Sciatic nerve (tissue), 2 donors: ENCODE results near the gene CD3E. TPM values are rescaled to one million over a fixed set of nuclear protein-coding genes. Genes with fewer than 3 reads are reported as not detected.

Source experiments
- ATAC-seq: fragments of 200-7000 bp; cut with Tn5 transposase; one replicate; pipeline ENCODE4 v1.9.1; 2020; ENCODE audit warnings: mild to moderate bottlenecking, moderate library complexity
- DNase-seq: peaks from one replicate; pipeline ENCODE4 v3.0.0-alpha.2; 2020; ENCODE audit warnings: low spot score
- intact Hi-C: fragments of 100-400 bp; cut with DNase I; formaldehyde crosslinking; loops from one replicate; pipeline ENCODE4 v1.14.2; 2022
- total RNA-seq: library from RNA; stranded (reverse); fragmentation: NEBNext Ultra II Directional; extraction: Animal tissue kit (Norgen Biotek cat#: 25700); gene quantifications from one replicate; pipeline ENCODE4 v1.2.1, GENCODE V29; 2021
- donor health status: DM: no; HTN: no; CAD: no.
- donor health status: DM: no; HTN: no; CAD: no.

CD3E gene
- 2.5 TPM for total RNA-seq

DNA sequence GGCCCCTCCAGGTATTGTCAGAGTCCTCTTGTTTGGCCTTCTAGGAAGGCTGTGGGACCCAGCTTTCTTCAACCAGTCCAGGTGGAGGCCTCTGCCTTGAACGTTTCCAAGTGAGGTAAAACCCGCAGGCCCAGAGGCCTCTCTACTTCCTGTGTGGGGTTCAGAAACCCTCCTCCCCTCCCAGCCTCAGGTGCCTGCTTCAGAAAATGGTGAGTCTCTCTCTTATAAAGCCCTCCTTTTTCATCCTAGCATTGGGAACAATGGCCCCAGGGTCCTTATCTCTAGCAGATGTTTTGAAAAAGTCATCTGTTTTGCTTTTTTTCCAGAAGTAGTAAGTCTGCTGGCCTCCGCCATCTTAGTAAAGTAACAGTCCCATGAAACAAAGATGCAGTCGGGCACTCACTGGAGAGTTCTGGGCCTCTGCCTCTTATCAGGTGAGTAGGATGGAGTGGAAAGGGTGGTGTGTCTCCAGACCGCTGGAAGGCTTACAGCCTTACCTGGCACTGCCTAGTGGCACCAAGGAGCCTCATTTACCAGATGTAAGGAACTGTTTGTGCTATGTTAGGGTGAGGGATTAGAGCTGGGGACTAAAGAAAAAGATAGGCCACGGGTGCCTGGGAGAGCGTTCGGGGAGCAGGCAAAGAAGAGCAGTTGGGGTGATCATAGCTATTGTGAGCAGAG lies at the start of gene CD3E:
TSS of gene CD3E (plus strand) at position 163 of the 681 bp plus-strand sequence. CDS start at position 386, 223 bp downstream.
- DNase-seq (no peak), ATAC-seq (no peak)
- intact Hi-C loops, result no loop called here

DNA sequence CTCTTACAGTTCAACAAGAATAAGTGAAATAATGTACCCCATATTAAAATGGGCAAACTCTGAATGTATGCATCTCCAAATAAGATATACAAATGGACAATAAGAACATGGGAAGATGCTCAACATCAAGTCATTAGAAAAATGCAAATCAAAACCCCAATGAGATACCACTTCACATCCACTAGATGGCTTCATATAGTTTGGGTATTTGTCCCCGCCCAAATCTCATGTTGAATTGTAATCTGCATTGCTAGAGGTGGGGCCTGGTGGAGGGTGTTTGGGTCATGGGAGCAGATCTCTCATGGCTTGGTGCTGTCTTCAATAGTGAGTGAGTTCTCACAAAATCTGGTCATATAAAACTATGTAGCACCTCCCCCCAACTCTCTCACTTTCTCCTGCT lies 46.1 kb upstream of the CD3E start:
- no peak for DNase-seq
- intact Hi-C loops, result no loop called here
- no peak for ATAC-seq

DNA sequence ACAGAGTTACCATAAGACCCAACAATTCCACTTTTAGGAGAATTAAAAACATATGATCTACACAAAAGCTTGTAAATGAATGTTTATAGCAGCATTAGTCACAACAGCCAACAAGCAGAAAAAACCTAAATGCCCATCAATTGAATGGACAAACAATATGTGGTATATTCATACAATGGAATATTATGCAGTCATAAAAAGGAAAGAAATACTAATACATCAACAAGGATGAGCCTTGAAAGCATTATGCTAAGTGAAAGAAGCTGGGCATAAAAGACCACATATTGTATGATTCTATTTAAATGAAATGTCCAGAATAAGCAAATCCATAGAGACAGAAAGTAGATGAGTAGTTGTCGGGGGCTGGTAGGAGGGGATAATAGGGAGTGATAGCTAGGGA lies 45.4 kb upstream of the CD3E start:
- intact Hi-C loops, result no loop called here
- ATAC-seq (no peak), DNase-seq (no peak)

GRCh38 chr11:118260353-118260752 lies 44.2 kb upstream of the CD3E start:
- no peak for DNase-seq
- intact Hi-C loops, result no loop called here
- ATAC-seq, result no peak

DNA sequence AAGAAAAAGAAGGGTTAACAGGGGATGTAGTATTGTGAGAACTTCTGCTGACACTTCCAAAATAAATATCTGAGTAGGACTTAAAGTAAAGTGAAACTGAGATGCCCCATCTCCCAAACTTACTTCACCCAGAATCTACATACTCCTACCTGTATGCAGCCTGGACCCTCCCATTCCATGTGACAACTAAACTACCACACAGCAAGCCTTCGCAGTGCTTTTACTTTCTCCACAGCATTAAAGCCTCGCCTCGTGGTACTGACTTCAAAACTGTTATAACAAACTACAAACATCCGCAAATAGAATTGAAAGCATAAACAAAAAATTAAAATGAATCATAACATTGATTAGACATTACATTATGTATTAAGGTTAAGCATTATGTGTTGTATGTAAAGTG lies 41.4 kb upstream of the CD3E start:
- no peak for ATAC-seq
- no peak for DNase-seq
- intact Hi-C loops, result no loop called here

GRCh38 chr11:118263695-118264568 lies 40.6 kb upstream of the CD3E start, which contains the start of gene MPZL2:
MPZL2 (minus strand) TSS chr11:118264297; CDS start chr11:118264153, 144 bp downstream.
- DNase-seq, result no peak
- intact Hi-C loops, result no loop called here
- ATAC-seq, result peak; percentile 50

DNA sequence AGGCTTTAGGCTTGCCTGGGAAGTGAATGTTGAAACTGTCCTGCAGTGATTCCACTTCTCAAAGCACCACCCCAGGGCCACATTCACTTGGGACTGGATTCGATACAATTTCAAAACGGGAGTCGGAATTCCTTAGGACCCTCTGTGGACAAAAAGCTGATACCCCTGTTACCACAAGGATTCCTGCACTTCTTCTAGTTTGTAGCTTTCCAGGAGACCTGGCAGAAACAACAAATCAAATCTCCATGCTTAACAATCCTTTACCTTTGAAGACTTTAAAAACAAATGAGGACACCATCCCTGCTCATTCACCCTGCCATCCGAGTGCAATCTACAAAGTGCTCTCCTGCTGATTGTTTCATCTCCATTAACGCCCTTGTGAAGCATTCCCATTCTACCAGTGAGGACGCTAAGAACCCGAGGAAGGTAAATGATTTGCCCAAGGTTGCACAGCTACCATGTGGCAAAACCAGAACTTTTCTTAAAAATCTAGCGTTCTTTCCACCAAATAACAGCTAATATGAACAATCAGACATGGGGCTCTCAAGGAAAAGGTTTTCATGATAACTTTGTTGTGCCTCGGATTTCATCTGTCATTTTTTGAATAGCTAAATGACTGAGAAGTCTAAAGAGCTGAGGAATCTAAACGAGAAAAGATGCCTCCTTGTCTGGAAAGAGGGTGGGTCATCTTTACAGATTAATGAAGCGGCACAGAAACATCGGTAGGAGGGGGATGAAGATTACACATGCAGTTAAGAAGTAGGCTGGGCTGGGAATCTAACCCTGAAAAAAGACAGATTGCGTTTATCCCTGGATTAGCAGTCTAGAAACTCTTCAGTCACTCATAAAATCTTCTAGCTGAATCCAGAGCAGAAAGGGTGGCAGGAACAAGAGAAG lies 39.7 kb upstream of the CD3E start:
- intact Hi-C loops, result no loop called here
- DNase-seq, result no peak

DNA sequence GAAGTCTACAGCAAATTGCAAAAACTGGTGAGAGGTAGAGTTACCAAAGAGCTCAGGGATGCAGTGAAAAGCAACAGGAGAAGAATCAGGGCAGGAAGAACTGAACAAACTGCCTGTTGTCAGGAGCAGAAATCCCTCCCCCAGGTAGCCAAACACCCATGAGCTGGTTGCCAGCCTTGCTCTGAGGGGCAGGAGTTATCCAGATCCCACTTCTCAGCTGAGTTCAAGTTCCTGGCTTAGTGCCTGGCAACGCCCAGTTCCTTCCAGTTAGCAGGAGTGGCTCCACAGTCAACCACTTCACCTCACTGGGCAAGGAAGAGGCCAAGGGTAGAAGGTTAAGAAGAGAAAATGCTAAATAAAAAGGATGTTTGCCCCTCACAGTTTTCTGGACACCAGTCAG lies 38.6 kb upstream of the CD3E start:
- ATAC-seq, result no peak
- DNase-seq, result no peak
- intact Hi-C loops, result no loop called here

More for the DNA sequence above, 39.7 kb upstream of the CD3E start:
- ATAC-seq, result no peak

GRCh38 chr11:118267486-118267885 lies 37.0 kb upstream of the CD3E start:
- intact Hi-C loops, result no loop called here
- no peak for ATAC-seq
- DNase-seq, result no peak

DNA sequence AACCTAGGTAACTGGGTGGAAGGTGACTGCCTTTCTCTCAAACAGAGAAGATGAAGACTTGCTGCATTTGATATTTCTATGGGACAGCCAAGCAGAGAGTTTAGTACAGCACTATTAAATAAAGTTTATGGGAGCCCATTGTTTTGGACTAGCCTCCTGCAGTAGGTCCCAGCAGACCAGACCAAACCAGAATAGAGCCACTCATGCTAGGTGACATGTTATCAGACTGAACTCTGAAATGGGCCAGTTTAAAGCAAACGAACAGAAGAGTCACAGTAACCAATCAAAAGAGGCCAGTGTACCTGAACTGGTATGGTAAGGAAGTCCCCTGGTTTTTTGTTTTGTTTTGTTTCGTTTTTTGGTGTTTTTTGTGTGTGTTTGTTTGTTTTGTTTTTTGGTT lies 32.5 kb upstream of the CD3E start:
- intact Hi-C loops, result no loop called here
- ATAC-seq (no peak), DNase-seq (no peak)

DNA sequence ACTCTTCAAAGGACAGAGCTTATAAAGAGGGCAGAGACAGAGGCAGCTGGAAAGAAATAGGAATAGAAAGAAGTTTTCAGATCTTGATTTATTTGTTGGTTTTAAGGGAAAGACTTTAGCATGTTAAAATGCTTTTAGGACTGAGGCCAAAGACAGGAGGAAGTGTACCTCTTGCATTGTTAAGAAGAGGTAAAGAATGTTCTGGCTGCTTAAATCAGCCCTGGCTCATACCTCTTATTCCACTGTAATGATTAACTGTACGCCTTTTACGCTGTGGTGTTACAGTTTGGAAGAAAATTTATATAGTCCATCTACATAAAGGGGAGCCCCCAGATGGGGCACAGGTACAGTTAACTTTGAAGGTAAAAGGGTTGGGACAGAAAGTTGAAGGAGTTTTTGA lies 30.3 kb upstream of the CD3E start:
- DNase-seq (no peak), ATAC-seq (no peak)
- intact Hi-C loops, result no loop called here

DNA sequence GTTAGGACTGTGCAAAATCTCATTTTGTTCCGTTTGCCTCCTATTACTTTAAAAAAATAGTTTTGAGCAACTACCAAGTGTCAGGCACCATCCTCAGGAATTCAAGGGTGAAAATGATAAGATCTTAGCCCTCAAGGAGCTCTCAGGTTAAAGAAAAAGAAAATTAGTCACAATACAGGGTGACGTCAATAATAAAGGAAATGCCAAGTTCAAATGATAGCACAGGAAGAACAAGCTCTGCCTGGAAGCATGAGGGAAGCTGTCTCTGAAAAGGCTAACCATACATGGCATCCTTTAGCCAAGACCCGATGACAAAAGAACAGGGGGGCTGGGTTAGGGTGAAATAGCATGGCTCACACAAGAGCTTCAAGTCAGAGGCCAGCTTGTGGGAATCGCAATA lies 29.4 kb upstream of the CD3E start:
- no peak for ATAC-seq
- intact Hi-C loops, result no loop called here
- no peak for DNase-seq

DNA sequence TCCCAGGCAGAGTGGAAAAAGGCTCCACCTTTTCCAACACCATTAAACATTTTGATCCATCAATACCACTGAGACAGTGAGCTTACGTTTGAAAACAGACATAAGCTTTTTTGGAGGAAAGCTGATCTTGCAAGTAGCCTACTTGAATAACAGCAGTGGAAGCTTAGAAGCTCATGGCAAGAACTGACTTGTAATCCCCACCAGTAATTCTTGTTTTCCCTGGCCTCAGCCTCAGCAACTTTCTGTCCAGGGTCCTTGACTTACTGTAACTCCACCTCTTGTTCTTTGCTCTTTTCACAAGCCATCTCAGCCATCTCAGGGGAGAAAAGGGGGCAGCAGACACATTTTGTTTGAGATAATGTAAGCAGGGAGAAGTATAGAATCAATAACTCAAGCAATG lies 28.1 kb upstream of the CD3E start:
- ATAC-seq (no peak), DNase-seq (no peak)
- intact Hi-C loops, result no loop called here

DNA sequence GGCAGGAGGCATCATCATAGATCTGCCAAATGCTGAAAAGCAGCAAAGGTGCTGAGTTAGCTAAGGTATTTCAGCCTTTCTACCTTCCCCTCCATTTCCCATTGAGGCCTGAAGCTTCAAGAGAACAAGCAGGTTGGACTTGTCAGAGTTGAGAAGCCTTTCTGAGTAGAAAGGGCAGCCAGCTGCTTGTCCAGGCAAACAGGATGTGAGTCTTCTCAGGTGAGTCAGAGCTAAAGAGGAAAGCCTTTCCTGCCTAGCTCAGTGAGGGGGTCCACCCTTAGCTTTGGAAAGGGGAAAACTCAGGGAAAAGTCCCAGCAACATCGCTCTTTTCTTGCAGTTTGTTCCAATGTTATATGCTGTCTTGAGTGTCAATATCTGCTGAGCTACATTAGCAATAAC lies 27.2 kb upstream of the CD3E start:
- DNase-seq, result no peak
- no peak for ATAC-seq
- intact Hi-C loops, result no loop called here

DNA sequence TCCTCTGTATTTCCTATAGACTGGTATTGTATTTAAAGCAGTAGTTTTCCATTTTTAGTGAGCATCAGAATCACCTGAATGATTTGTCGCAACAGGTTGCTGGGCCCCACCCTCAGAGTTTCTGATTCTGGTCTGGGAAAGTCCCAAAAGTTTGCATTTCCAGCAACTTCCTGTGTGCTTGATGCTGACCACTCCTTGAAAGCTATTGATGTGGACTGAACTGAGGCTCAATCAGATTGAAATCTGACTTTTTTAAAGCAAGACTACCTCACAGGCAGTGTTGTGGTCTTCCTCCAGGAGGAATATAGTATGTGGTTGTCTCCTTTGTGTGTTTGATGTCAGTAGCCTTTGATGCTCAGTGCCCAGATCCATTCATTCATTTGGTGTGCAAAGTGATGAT lies 23.2 kb upstream of the CD3E start:
- intact Hi-C loops, result loop anchor here (10.0 kb wide), 2 partner anchors 64 to 76 kb away; partner anchors contain the start of genes CD3D and CD3G
- ATAC-seq, result no peak
- DNase-seq, result no peak

DNA sequence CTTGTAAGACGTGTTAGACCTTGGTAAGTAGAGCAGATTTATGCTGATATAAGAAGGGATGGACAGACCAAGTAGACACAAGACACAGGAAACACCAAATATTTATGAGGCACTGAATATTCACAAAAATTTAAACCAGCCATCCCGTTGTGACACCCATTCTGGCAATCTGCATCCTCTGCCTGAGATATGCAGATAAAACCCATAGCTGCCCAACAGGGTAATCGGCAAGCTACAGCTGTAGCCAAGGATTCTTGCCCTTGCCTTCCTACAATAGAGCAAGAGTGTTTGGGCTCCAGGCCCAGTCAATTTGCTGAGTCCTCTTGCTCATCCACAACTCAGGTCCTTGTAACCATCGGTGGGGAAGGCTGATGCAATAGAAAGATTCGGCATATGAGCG lies 21.9 kb upstream of the CD3E start:
- no peak for DNase-seq
- intact Hi-C loops, result loop anchor here (10.0 kb wide), 2 partner anchors 62 to 78 kb away; partner anchors contain the start of genes CD3D and CD3G
- no peak for ATAC-seq

GRCh38 chr11:118283037-118283636 lies 21.4 kb upstream of the CD3E start:
- ATAC-seq, result no peak
- intact Hi-C loops, result loop anchor here (10.0 kb wide), 2 partner anchors 62 to 78 kb away; partner anchors contain the start of genes CD3D and CD3G
- DNase-seq, result no peak

DNA sequence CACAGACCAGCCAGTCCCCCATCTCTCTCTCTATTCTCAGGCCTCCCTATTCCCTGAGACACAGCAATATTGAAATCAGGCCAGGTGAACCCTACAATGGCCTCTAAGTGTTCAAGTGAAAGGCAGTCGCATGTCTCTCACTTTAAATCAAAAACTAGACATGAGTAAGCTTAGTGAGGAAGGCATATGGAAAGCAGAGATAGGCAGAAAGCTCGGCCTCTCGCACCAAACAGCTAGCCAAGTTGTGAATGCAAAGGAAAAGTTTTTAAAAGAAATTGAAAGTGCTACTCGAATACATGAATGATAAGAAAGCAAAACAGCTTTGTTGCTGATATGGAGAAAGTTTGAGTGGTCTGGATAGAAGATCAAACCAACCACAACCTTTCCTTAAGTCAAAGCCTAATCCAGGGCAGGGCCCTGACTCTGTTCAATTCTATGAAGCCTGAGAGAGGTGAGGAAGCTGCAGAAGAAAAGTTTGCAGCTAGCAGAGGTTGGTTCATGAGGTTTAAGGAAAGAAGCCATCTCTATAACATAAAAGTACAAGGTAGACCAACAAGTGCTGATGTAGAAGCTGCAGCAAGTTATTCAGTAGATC lies 20.7 kb upstream of the CD3E start:
- ATAC-seq (no peak), DNase-seq (no peak)
- intact Hi-C loops, result loop anchor here (10.0 kb wide), 2 partner anchors 61 to 79 kb away; partner anchors contain the start of genes CD3D and CD3G
